Right atrium auricular region (tissue), 2 donors: ENCODE data around the gene ABI3BP. TPM values are rescaled to one million over a fixed set of nuclear protein-coding genes. Genes with fewer than 3 reads are reported as not detected.

ENCODE experiments used
- DNase-seq: peaks from one replicate; pipeline ENCODE4 v3.0.0-alpha.2; 2019; ENCODE audit warnings: low spot score
- H3K27ac ChIP-seq, 2 donors: fragments of 200-600 bp; sonication (generic); 1 replicate in 1 of 2; 2 replicates in 1 of 2; pipeline ENCODE4 v1.5.1; 2016 to 2019
- H3K27me3 ChIP-seq, 2 donors: fragments of 200-600 bp; sonication (generic); one replicate each; pipeline versions ENCODE4 v1.5.1 to v1.6.0; 2017 to 2019
- H3K36me3 ChIP-seq: fragments of 200-600 bp; sonication (generic); one replicate; pipeline ENCODE4 v1.5.1; 2016
- H3K4me1 ChIP-seq, 2 donors: fragments of 200-600 bp; sonication (generic); one replicate each; pipeline versions ENCODE4 v1.5.1 to v1.6.0; 2017 to 2019
- H3K4me3 ChIP-seq, 2 donors: fragments of 200-600 bp; sonication (generic); 1 replicate in 1 of 2; 2 replicates in 1 of 2; pipeline ENCODE4 v1.5.1; 2017 to 2019; ENCODE audit warnings: mild to moderate bottlenecking in 1 of 2, moderate library complexity in 1 of 2
- H3K9me3 ChIP-seq, 2 donors: fragments of 200-600 bp; sonication (generic); one replicate each; pipeline ENCODE4 v1.5.1; 2019
- total RNA-seq, 2 donors: library from RNA; depleted of rRNA; stranded (reverse); fragments of >200 nt; gene quantifications; one replicate each; pipeline ENCODE4 v1.1.0, GENCODE V29; 2016
- TF ChIP-seq, protein P1 (sequence below), 2 donors: fragments of 200-600 bp; sonication (generic); IDR thresholded peaks; one replicate each; pipeline ENCODE4 v1.5.1; 2019; ENCODE audit warnings: antibody characterized with exemption in 2 of 2

Gene ABI3BP
- total RNA-seq, 2 donors from 2014 or later, result 46.7 to 56.3 TPM

- Histone ChIP-seq H3K4me3 (no peak overlapping the region), H3K27ac (peak overlapping the region in 1 of 2 donors; percentile 34), H3K36me3 (no peaks in the 10 kb centered on the region), H3K27me3 (no peaks in the 10 kb centered on the region), H3K4me1 (peaks cover 0 to 22% of the 10 kb centered on the region in 2 donors), H3K9me3 (no peaks in the 10 kb centered on the region)
- TF ChIP-seq, protein P1, sequence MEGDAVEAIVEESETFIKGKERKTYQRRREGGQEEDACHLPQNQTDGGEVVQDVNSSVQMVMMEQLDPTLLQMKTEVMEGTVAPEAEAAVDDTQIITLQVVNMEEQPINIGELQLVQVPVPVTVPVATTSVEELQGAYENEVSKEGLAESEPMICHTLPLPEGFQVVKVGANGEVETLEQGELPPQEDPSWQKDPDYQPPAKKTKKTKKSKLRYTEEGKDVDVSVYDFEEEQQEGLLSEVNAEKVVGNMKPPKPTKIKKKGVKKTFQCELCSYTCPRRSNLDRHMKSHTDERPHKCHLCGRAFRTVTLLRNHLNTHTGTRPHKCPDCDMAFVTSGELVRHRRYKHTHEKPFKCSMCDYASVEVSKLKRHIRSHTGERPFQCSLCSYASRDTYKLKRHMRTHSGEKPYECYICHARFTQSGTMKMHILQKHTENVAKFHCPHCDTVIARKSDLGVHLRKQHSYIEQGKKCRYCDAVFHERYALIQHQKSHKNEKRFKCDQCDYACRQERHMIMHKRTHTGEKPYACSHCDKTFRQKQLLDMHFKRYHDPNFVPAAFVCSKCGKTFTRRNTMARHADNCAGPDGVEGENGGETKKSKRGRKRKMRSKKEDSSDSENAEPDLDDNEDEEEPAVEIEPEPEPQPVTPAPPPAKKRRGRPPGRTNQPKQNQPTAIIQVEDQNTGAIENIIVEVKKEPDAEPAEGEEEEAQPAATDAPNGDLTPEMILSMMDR (IDR thresholded peaks at IDR 0.05), result no peak
- no peak for DNase-seq
These were observed 112.4 kb downstream of the ABI3BP start for GRCh38 chr3:100880845-100881244.

DNA sequence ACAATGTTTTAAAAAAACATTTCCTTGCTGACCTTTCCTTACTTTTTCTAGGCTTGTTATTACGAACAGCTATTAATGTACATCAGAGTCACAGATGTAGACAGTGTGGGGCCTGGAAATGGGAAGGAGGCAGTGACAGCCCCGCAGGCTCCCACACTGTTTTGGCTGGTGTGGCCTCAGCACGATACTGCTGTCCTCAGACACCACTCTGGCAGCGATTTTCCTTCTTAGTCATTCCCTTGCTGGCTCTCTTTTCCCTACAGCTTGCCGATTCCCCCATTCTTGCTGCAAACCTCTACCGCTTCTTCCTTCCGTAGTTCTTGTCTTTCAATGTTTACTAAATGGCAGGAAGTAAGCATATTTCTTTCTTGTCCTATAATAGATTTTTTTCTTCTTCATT is 113.1 kb downstream of the ABI3BP start:
- H3K36me3 ChIP-seq, result no peaks in the 10 kb centered on the region
- H3K9me3 ChIP-seq, result no peaks in the 10 kb centered on the region
- H3K4me3 ChIP-seq, result no peak overlapping the region
- no peaks in the 10 kb centered on the region for H3K27me3 ChIP-seq
- TF ChIP-seq, protein P1 (IDR thresholded peaks at IDR 0.05), result no peak
- DNase-seq, result no peak
- H3K27ac ChIP-seq, result peak overlapping the region in 1 of 2 donors; percentile 34
- peaks cover 0 to 22% of the 10 kb centered on the region in 2 donors for H3K4me1 ChIP-seq

DNA sequence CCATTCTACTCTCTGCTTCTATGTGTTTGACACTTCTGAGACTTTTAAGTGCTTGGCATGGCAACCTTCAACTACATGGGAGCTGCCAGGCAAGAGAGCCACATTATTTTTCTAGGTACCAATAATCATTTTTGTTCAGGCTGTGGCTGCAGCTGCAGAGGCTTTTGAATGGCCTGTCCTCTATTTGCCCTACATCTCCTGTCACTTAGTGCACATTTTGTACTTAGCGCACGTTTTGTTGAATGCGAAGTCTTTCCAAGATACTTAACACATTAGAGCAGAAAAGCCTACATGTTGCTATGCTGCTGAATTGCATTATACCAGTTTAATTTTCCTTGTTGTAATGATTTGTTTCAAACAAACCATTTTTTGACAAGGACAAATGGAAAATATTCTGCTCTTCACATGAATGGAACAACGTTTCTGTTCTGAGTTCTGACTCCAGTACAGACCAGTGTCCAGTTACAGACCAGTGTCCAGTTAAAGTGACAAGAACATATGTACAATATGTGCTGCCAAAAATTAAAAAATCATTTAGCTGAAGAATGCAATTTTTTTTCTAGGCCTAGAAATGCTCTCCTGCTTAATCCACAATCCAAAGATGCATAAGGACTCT is 113.9 kb downstream of the ABI3BP start:
- H3K27ac ChIP-seq, result peak overlapping the region in 1 of 2 donors; percentile 34
- H3K36me3 ChIP-seq, result no peaks in the 10 kb centered on the region
- no peaks in the 10 kb centered on the region for H3K27me3 ChIP-seq
- TF ChIP-seq, protein P1 (IDR thresholded peaks at IDR 0.05), result no peak
- peaks cover 0 to 22% of the 10 kb centered on the region in 2 donors for H3K4me1 ChIP-seq
- DNase-seq, result no peak
- no peaks in the 10 kb centered on the region for H3K9me3 ChIP-seq
- no peak overlapping the region for H3K4me3 ChIP-seq

DNA sequence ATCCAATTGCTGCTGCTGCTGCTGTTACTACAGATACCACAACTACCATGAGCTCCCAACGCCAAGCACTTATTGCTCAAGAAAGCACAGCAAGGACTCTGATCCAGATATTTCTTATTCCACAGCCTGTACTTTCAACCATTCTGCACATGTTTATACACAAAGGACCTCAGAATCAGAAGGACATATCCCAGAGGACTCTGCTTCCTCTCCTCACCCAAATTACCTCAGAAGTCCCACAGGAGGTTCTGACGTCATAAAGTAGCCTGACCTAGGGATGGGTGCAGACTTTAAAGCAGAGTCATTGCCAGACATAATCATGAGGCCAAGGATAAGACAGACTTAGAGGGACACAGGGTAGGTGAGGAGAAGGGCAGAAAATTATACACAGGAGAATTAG is 115.9 kb downstream of the ABI3BP start:
- no peaks in the 10 kb centered on the region for H3K9me3 ChIP-seq
- H3K36me3 ChIP-seq, result no peaks in the 10 kb centered on the region
- no peak for DNase-seq
- H3K27me3 ChIP-seq, result no peaks in the 10 kb centered on the region
- no peak overlapping the region for H3K4me3 ChIP-seq
- TF ChIP-seq, protein P1 (IDR thresholded peaks at IDR 0.05), result no peak
- H3K4me1 ChIP-seq, result peaks cover 0 to 22% of the 10 kb centered on the region in 2 donors
- H3K27ac ChIP-seq, result no peak overlapping the region

DNA sequence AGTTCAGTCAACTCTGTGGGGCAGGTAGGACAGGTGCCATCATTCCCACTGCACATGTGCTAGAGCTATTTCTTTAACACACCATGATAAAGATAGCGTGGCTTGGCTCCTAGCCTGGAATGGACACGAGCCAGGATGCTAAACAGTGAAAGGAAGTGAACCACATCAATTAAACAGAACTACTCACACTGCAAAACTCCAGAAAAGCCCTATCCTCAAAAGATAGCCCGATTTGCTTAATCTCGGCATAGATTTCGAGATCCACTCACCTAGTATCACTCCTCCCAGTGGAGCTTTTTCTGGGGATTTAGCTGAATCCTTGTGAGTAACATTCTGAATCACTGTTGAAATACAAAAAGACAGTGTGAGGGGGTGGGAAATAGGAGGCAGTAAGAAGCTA is 118.0 kb downstream of the ABI3BP start:
- H3K9me3 ChIP-seq, result no peaks in the 10 kb centered on the region
- DNase-seq, result no peak
- H3K27ac ChIP-seq, result no peak overlapping the region
- H3K4me1 ChIP-seq, result peaks cover 0 to 18% of the 10 kb centered on the region in 2 donors
- H3K36me3 ChIP-seq, result no peaks in the 10 kb centered on the region
- H3K27me3 ChIP-seq, result no peaks in the 10 kb centered on the region
- TF ChIP-seq, protein P1 (IDR thresholded peaks at IDR 0.05), result no peak
- H3K4me3 ChIP-seq, result no peak overlapping the region

DNA sequence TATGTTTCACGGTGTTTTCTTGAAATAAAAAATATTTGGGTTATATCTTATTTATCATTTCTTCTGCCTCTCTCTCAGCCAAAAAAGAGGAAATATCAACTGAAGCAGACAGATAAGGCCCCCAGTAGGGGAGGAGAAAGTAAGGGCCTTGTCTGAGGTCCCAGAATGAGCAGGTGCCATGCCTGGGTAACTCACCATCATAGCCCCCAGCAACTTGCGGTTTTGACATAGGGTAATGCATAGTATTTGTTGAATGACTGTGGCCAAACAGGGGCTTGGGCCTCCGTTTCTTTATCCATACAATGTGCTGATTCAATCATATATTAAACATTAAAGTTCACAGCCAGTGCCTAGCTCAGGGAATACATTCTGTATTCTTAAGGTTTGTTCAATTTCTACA is 119.6 kb downstream of the ABI3BP start:
- Histone ChIP-seq H3K4me1 (peaks cover 0 to 2% of the 10 kb centered on the region in 2 donors), H3K4me3 (no peak overlapping the region), H3K27me3 (no peaks in the 10 kb centered on the region), H3K9me3 (no peaks in the 10 kb centered on the region), H3K36me3 (no peaks in the 10 kb centered on the region), H3K27ac (no peak overlapping the region)
- TF ChIP-seq, protein P1 (IDR thresholded peaks at IDR 0.05), result no peak
- no peak for DNase-seq
